HEK293T (cell line): Measurements from ENCODE around the gene SORD.

ENCODE experiments used
- FOXK2 ChIP-seq: fragments of 450-650 bp; IDR thresholded peaks from 2 replicates; pipeline ENCODE4 v1.6.1; 2016; ENCODE audit warnings: mild to moderate bottlenecking
- L3MBTL2 ChIP-seq: fragments of 450-650 bp; conservative IDR thresholded peaks from 2 replicates; pipeline ENCODE4 v1.6.1; 2016; ENCODE audit warnings: mild to moderate bottlenecking
- SUZ12 ChIP-seq: fragments of 450-650 bp; IDR thresholded peaks from 2 replicates; pipeline ENCODE4 v1.6.1; 2016; ENCODE audit warnings: mild to moderate bottlenecking

DNA sequence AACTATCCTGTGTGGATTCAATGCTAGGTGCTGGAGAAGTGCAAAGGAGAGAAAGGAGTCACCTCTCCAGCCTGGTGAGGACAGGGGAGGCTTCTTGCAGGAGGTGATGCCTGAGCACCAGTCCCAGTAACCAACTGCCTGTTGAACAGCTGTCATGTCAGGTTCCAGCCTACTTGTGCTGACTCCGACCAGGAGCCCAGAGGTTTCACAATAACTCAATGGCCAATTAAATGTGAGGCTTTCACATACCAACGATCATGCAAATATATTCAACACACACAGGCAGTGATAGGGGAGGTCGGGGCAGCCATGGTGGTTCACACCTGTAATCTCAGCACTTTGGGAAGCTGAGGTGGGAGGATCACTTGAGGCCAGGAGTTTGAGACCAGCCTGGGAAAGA, 7.7 kb downstream of the SORD start:
- no peak for TF ChIP-seq L3MBTL2
- TF ChIP-seq SUZ12, result no peak
- no peak for TF ChIP-seq FOXK2
